ENCODE results near the gene RELN.

RELN gene

GRCh38 chr7:103598326-103598905 is 391.0 kb downstream of the RELN start:
- peaks cover 32% of the 10 kb centered on the region for H3K27me3 ChIP-seq (ENCODE audit: control insufficient read depth, insufficient read depth, low read length)
- H3K4me3 ChIP-seq (ENCODE audit: low read length) = no peak overlapping the region
- H3K4me1 ChIP-seq (ENCODE audit: control insufficient read depth, insufficient read depth, low read length) = peaks cover 8% of the 10 kb centered on the region
- H3K36me3 ChIP-seq (ENCODE audit: insufficient read depth, low read length) = no peaks in the 10 kb centered on the region
- no peak overlapping the region for H3K9ac ChIP-seq (ENCODE audit: low read depth, low read length)
- H3K9me3 ChIP-seq (replicated peaks; ENCODE audit: low read length) = no peaks in the 10 kb centered on the region
- no peak overlapping the region for H3K4me2 ChIP-seq (ENCODE audit: low read length)

- H3K27me3 ChIP-seq (ENCODE audit: control insufficient read depth, insufficient read depth, low read length) = peaks cover 32% of the 10 kb centered on the region
- no peaks in the 10 kb centered on the region for H3K36me3 ChIP-seq (ENCODE audit: insufficient read depth, low read length)
- no peak overlapping the region for H3K4me2 ChIP-seq (ENCODE audit: low read length)
- peaks cover 10% of the 10 kb centered on the region for H3K4me1 ChIP-seq (ENCODE audit: control insufficient read depth, insufficient read depth, low read length)
- H3K9ac ChIP-seq (ENCODE audit: low read depth, low read length) = no peak overlapping the region
- no peak overlapping the region for H3K4me3 ChIP-seq (ENCODE audit: low read length)
- no peaks in the 10 kb centered on the region for H3K9me3 ChIP-seq (replicated peaks; ENCODE audit: low read length)
Measured at GRCh38 chr7:103597606-103598005, 391.9 kb downstream of the RELN start.

- H3K27me3 ChIP-seq (ENCODE audit: control insufficient read depth, insufficient read depth, low read length) = peaks cover 20% of the 10 kb centered on the region
- no peaks in the 10 kb centered on the region for H3K9me3 ChIP-seq (replicated peaks; ENCODE audit: low read length)
- peaks cover 10% of the 10 kb centered on the region for H3K4me1 ChIP-seq (ENCODE audit: control insufficient read depth, insufficient read depth, low read length)
- no peak overlapping the region for H3K9ac ChIP-seq (ENCODE audit: low read depth, low read length)
- H3K4me2 ChIP-seq (ENCODE audit: low read length) = peak overlapping the region; percentile 32
- no peak overlapping the region for H3K4me3 ChIP-seq (ENCODE audit: low read length)
- H3K36me3 ChIP-seq (ENCODE audit: insufficient read depth, low read length) = no peaks in the 10 kb centered on the region
Measured at GRCh38 chr7:103594186-103594585, 395.3 kb downstream of the RELN start.

- Histone ChIP-seq H3K4me2 (ENCODE audit: low read length) (peak overlapping the region; percentile 46), H3K4me3 (ENCODE audit: low read length) (no peak overlapping the region), H3K27me3 (ENCODE audit: control insufficient read depth, insufficient read depth, low read length) (peaks cover 18% of the 10 kb centered on the region), H3K36me3 (ENCODE audit: insufficient read depth, low read length) (no peaks in the 10 kb centered on the region), H3K9ac (ENCODE audit: low read depth, low read length) (no peak overlapping the region), H3K4me1 (ENCODE audit: control insufficient read depth, insufficient read depth, low read length) (peaks cover 10% of the 10 kb centered on the region), H3K9me3 (replicated peaks; ENCODE audit: low read length) (no peaks in the 10 kb centered on the region)
Measured at GRCh38 chr7:103593691-103594090, 395.8 kb downstream of the RELN start.

GRCh38 chr7:103592844-103593243 is 396.6 kb downstream of the RELN start:
- Histone ChIP-seq H3K9me3 (replicated peaks; ENCODE audit: low read length) (no peaks in the 10 kb centered on the region), H3K27me3 (ENCODE audit: control insufficient read depth, insufficient read depth, low read length) (peaks cover 14% of the 10 kb centered on the region), H3K36me3 (ENCODE audit: insufficient read depth, low read length) (no peaks in the 10 kb centered on the region), H3K9ac (ENCODE audit: low read depth, low read length) (no peak overlapping the region), H3K4me1 (ENCODE audit: control insufficient read depth, insufficient read depth, low read length) (peaks cover 10% of the 10 kb centered on the region), H3K4me2 (ENCODE audit: low read length) (no peak overlapping the region), H3K4me3 (ENCODE audit: low read length) (no peak overlapping the region)

- H3K9me3 ChIP-seq (replicated peaks; ENCODE audit: low read length) = no peaks in the 10 kb centered on the region
- H3K9ac ChIP-seq (ENCODE audit: low read depth, low read length) = no peak overlapping the region
- no peak overlapping the region for H3K4me2 ChIP-seq (ENCODE audit: low read length)
- H3K4me1 ChIP-seq (ENCODE audit: control insufficient read depth, insufficient read depth, low read length) = peaks cover 10% of the 10 kb centered on the region
- H3K4me3 ChIP-seq (ENCODE audit: low read length) = no peak overlapping the region
- peaks cover 14% of the 10 kb centered on the region for H3K27me3 ChIP-seq (ENCODE audit: control insufficient read depth, insufficient read depth, low read length)
- no peaks in the 10 kb centered on the region for H3K36me3 ChIP-seq (ENCODE audit: insufficient read depth, low read length)
Measured at GRCh38 chr7:103592187-103592586, 397.3 kb downstream of the RELN start.

GRCh38 chr7:103580031-103580430 is 409.4 kb downstream of the RELN start:
- Histone ChIP-seq H3K9me3 (replicated peaks; ENCODE audit: low read length) (no peaks in the 10 kb centered on the region), H3K36me3 (ENCODE audit: insufficient read depth, low read length) (no peaks in the 10 kb centered on the region), H3K4me2 (ENCODE audit: low read length) (no peak overlapping the region), H3K4me3 (ENCODE audit: low read length) (no peak overlapping the region), H3K9ac (ENCODE audit: low read depth, low read length) (no peak overlapping the region), H3K4me1 (ENCODE audit: control insufficient read depth, insufficient read depth, low read length) (no peaks in the 10 kb centered on the region), H3K27me3 (ENCODE audit: control insufficient read depth, insufficient read depth, low read length) (peaks cover 21% of the 10 kb centered on the region)

GRCh38 chr7:103577059-103577458 is 412.4 kb downstream of the RELN start:
- no peaks in the 10 kb centered on the region for H3K9me3 ChIP-seq (replicated peaks; ENCODE audit: low read length)
- H3K36me3 ChIP-seq (ENCODE audit: insufficient read depth, low read length) = no peaks in the 10 kb centered on the region
- no peak overlapping the region for H3K4me3 ChIP-seq (ENCODE audit: low read length)
- H3K4me1 ChIP-seq (ENCODE audit: control insufficient read depth, insufficient read depth, low read length) = no peaks in the 10 kb centered on the region
- no peak overlapping the region for H3K4me2 ChIP-seq (ENCODE audit: low read length)
- no peak overlapping the region for H3K9ac ChIP-seq (ENCODE audit: low read depth, low read length)
- H3K27me3 ChIP-seq (ENCODE audit: control insufficient read depth, insufficient read depth, low read length) = peaks cover 18% of the 10 kb centered on the region

GRCh38 chr7:103576641-103577040 is 412.8 kb downstream of the RELN start:
- Histone ChIP-seq H3K4me3 (ENCODE audit: low read length) (no peak overlapping the region), H3K4me1 (ENCODE audit: control insufficient read depth, insufficient read depth, low read length) (no peaks in the 10 kb centered on the region), H3K36me3 (ENCODE audit: insufficient read depth, low read length) (no peaks in the 10 kb centered on the region), H3K27me3 (ENCODE audit: control insufficient read depth, insufficient read depth, low read length) (peaks cover 22% of the 10 kb centered on the region), H3K9ac (ENCODE audit: low read depth, low read length) (no peak overlapping the region), H3K4me2 (ENCODE audit: low read length) (no peak overlapping the region), H3K9me3 (replicated peaks; ENCODE audit: low read length) (no peaks in the 10 kb centered on the region)

GRCh38 chr7:103574576-103574975 is 414.9 kb downstream of the RELN start:
- H3K27me3 ChIP-seq (ENCODE audit: control insufficient read depth, insufficient read depth, low read length) = peaks cover 36% of the 10 kb centered on the region
- no peak overlapping the region for H3K4me3 ChIP-seq (ENCODE audit: low read length)
- no peak overlapping the region for H3K4me2 ChIP-seq (ENCODE audit: low read length)
- H3K9me3 ChIP-seq (replicated peaks; ENCODE audit: low read length) = no peaks in the 10 kb centered on the region
- no peaks in the 10 kb centered on the region for H3K4me1 ChIP-seq (ENCODE audit: control insufficient read depth, insufficient read depth, low read length)
- no peak overlapping the region for H3K9ac ChIP-seq (ENCODE audit: low read depth, low read length)
- H3K36me3 ChIP-seq (ENCODE audit: insufficient read depth, low read length) = no peaks in the 10 kb centered on the region

- H3K9ac ChIP-seq (ENCODE audit: low read depth, low read length) = no peak overlapping the region
- H3K4me3 ChIP-seq (ENCODE audit: low read length) = no peak overlapping the region
- peaks cover 40% of the 10 kb centered on the region for H3K27me3 ChIP-seq (ENCODE audit: control insufficient read depth, insufficient read depth, low read length)
- H3K4me2 ChIP-seq (ENCODE audit: low read length) = no peak overlapping the region
- no peaks in the 10 kb centered on the region for H3K9me3 ChIP-seq (replicated peaks; ENCODE audit: low read length)
- H3K4me1 ChIP-seq (ENCODE audit: control insufficient read depth, insufficient read depth, low read length) = no peaks in the 10 kb centered on the region
- H3K36me3 ChIP-seq (ENCODE audit: insufficient read depth, low read length) = no peaks in the 10 kb centered on the region
Measured at GRCh38 chr7:103573479-103574058, 415.9 kb downstream of the RELN start.

GRCh38 chr7:103571586-103571985 is 417.9 kb downstream of the RELN start:
- no peaks in the 10 kb centered on the region for H3K9me3 ChIP-seq (replicated peaks; ENCODE audit: low read length)
- no peak overlapping the region for H3K4me2 ChIP-seq (ENCODE audit: low read length)
- no peak overlapping the region for H3K4me3 ChIP-seq (ENCODE audit: low read length)
- no peaks in the 10 kb centered on the region for H3K36me3 ChIP-seq (ENCODE audit: insufficient read depth, low read length)
- H3K4me1 ChIP-seq (ENCODE audit: control insufficient read depth, insufficient read depth, low read length) = no peaks in the 10 kb centered on the region
- peaks cover 47% of the 10 kb centered on the region for H3K27me3 ChIP-seq (ENCODE audit: control insufficient read depth, insufficient read depth, low read length)
- H3K9ac ChIP-seq (ENCODE audit: low read depth, low read length) = no peak overlapping the region
